ENCODE measurements around the gene CD79A. TPM values are rescaled to one million over a fixed set of nuclear protein-coding genes. Genes with fewer than 3 reads are reported as not detected.
"Not testable (repeated sequence)": the region's sequence is repeated elsewhere in the genome, so short reads cannot be mapped to it uniquely, and the experiment has no call there.

CD79A gene
- total RNA-seq, 4 donors from 2014 or later, result 2.3 to 33.0 (median 8.2) TPM; not detected in 1

DNA sequence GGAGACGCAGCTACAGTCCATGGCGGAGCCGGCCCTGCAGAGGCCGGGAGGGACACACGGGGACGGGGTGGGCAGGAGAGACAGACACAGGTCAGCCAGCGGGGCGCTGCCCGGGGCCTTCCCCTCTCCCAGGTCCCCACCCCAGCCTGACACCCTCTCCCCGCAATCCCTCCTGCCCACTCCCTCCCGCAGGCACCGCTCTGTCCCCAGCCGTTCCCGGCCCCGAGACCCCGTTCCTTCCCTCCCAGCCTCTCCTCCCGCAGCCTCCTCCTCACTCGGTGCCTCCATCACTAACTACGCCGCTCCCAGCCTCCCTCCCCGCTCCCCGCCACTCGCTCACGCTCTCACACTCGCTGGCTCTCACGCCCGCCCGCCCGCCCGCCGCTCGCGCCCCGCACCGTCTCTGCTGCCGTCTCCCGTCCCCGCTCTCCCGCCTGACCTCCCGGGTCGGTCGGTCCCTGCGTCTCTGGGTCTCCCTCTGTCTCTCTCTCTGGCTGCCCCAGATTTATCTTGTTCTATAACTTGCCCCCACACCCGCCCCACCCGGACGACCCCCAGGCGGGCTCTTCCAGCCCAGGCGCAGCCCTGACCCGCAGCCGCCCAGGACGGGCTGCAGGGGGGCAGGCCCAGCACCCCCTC, 35.9 kb downstream of the CD79A start:
- DNase-seq, result no peak
- 0 to 2% methylated on average over 2 to 46 of the region's 51 CpGs for WGBS, 2 donors (ENCODE audit: low coverage in 1 of 2)

GRCh38 chr19:41913538-41914423, 36.7 kb downstream of the CD79A start:
- DNase-seq, result no peak
- no peak overlapping the region for H3K27ac ChIP-seq
- intact Hi-C loops (cut with DNase I; ENCODE audit: low total_unique reads) (no loop called here), in situ Hi-C loops (cut with MboI; ENCODE audit: low pct_ligation_motif_present in 1 of 4, low pct_unique_long_range_greater_than_20kb in 1 of 4, low sequenced_read_pairs in 3 of 4) (no loop called here)
- H3K36me3 ChIP-seq, result no peaks in the 10 kb centered on the region
- H3K4me1 ChIP-seq, result peaks cover 3 to 16% (median 12%) of the 10 kb centered on the region in 4 donors
- TF ChIP-seq POLR2A (IDR thresholded peaks at IDR 0.05) (no peak), EP300 (IDR thresholded peaks at IDR 0.05; ENCODE audit: low read depth) (no peak)
- no peaks in the 10 kb centered on the region for H3K9me3 ChIP-seq
- WGBS, 2 donors (ENCODE audit: low coverage in 1 of 2), result 9 to 13% methylated on average over 12 to 21 of the region's 21 CpGs
- H3K4me3 ChIP-seq, result no peak overlapping the region
- peaks cover 67% of the 10 kb centered on the region for H3K27me3 ChIP-seq

More for the DNA sequence above, 35.9 kb downstream of the CD79A start:
- Histone ChIP-seq H3K27ac (no peak overlapping the region), H3K36me3 (no peaks in the 10 kb centered on the region), H3K27me3 (peaks cover 67% of the 10 kb centered on the region), H3K9me3 (no peaks in the 10 kb centered on the region), H3K4me1 (peaks cover 3 to 16% (median 12%) of the 10 kb centered on the region in 4 donors), H3K4me3 (no peak overlapping the region)
- TF ChIP-seq POLR2A (IDR thresholded peaks at IDR 0.05), result no peak
- no peak for TF ChIP-seq EP300 (IDR thresholded peaks at IDR 0.05; ENCODE audit: low read depth)
- TF ChIP-seq, protein P1, sequence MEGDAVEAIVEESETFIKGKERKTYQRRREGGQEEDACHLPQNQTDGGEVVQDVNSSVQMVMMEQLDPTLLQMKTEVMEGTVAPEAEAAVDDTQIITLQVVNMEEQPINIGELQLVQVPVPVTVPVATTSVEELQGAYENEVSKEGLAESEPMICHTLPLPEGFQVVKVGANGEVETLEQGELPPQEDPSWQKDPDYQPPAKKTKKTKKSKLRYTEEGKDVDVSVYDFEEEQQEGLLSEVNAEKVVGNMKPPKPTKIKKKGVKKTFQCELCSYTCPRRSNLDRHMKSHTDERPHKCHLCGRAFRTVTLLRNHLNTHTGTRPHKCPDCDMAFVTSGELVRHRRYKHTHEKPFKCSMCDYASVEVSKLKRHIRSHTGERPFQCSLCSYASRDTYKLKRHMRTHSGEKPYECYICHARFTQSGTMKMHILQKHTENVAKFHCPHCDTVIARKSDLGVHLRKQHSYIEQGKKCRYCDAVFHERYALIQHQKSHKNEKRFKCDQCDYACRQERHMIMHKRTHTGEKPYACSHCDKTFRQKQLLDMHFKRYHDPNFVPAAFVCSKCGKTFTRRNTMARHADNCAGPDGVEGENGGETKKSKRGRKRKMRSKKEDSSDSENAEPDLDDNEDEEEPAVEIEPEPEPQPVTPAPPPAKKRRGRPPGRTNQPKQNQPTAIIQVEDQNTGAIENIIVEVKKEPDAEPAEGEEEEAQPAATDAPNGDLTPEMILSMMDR (IDR thresholded peaks at IDR 0.05), result no peak
- TF ChIP-seq POLR2AphosphoS5 (IDR thresholded peaks at IDR 0.05), result no peak
- intact Hi-C loops (cut with DNase I; ENCODE audit: low total_unique reads) (no loop called here), in situ Hi-C loops (cut with MboI; ENCODE audit: low pct_ligation_motif_present in 1 of 4, low pct_unique_long_range_greater_than_20kb in 1 of 4, low sequenced_read_pairs in 3 of 4) (no loop called here)

DNA sequence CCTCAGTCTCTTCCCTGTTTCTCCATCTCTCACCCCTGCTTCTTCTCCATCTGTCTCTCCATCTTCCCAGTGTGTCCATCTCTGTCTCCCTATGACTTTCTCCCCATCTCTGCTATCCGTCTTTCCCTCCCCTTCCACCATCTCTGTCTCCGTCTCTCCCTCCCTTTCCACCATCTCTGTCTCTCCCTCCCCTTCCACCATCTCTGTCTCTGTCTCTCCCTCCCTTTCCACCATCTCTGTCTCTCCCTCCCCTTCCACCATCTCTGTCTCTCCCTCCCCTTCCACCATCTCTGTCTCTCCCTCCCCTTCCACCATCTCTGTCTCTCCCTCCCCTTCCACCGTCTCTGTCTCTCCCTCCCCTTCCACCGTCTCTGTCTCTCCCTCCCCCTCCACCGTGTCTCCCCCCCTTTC, 37.4 kb downstream of the CD79A start:
- H3K4me3 ChIP-seq; H3K27ac ChIP-seq; H3K36me3 ChIP-seq; intact Hi-C loops (cut with DNase I; ENCODE audit: low total_unique reads); DNase-seq; H3K9me3 ChIP-seq; in situ Hi-C loops (cut with MboI; ENCODE audit: low pct_ligation_motif_present in 1 of 4, low pct_unique_long_range_greater_than_20kb in 1 of 4, low sequenced_read_pairs in 3 of 4): not testable (repeated sequence)
- 0 to 3% methylated on average over 2 of the region's 5 CpGs for WGBS, 2 donors (ENCODE audit: low coverage in 1 of 2)
- H3K27me3 ChIP-seq, result peaks cover 67% of the 10 kb centered on the region
- H3K4me1 ChIP-seq, result peaks cover 3 to 16% (median 12%) of the 10 kb centered on the region in 4 donors

DNA sequence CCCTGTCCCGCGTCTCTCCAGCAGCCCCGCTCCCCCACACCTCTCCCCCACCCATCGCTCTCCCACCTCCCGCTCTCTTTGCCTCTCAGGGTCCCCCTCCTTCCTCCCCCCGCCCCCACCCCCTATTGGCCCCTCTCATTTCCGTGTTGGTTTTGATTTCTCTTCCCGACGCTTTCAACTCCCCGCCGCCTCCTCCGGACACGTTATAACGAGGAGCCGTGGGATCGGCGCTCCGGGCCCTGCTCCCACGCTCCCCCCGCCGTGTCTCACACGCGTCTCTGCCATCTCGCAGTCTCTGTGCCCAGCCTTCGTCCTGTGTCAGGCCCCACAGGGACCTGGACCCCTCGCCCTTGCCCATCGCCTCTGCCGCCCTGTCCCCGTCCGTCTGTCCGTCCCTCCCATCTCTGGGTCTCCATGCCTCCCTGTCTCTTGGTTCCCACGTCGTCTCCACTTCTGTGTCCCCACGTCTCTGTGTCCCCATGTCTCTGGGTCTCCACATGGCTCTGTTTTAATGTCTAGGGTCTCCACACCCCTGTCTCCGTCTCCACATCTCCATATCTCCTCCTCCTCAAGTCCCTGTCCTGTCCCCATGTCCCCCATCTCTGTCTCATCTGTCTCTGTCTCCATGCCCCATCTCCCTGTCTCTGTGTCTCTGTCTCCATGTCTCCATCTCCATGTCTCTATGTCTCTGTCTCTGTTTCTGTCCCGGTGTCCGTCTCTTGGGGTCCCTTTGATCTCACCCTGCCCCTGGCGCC, 38.1 kb downstream of the CD79A start:
- H3K27me3 ChIP-seq, result peaks cover 67% of the 10 kb centered on the region
- WGBS, 2 donors (ENCODE audit: low coverage in 1 of 2), result 2 to 10% methylated on average over 16 to 31 of the region's 38 CpGs

More for the DNA sequence above, 38.1 kb downstream of the CD79A start:
- TF ChIP-seq, protein P1 (IDR thresholded peaks at IDR 0.05), result no peak
- TF ChIP-seq EP300 (IDR thresholded peaks at IDR 0.05; ENCODE audit: low read depth) (no peak), POLR2A (IDR thresholded peaks at IDR 0.05) (no peak), POLR2AphosphoS5 (IDR thresholded peaks at IDR 0.05) (no peak)
- no peak for DNase-seq
- Histone ChIP-seq H3K9me3 (no peaks in the 10 kb centered on the region), H3K27ac (no peak overlapping the region), H3K4me1 (peaks cover 3 to 16% (median 12%) of the 10 kb centered on the region in 4 donors), H3K4me3 (peak overlapping the region in 1 of 4 donors; percentile 25), H3K36me3 (no peaks in the 10 kb centered on the region)
- intact Hi-C loops (cut with DNase I; ENCODE audit: low total_unique reads), result no loop called here
- in situ Hi-C loops (cut with MboI; ENCODE audit: low pct_ligation_motif_present in 1 of 4, low pct_unique_long_range_greater_than_20kb in 1 of 4, low sequenced_read_pairs in 3 of 4), result no loop called here
